Fibroblast of skin of scalp (primary cell): ENCODE results near the gene MMP26.
"Not testable (repeated sequence)": the region's sequence is repeated elsewhere in the genome, so short reads cannot be mapped to it uniquely, and the experiment has no call there.

ENCODE experiments used
- DNase-seq: peaks from one replicate; pipeline ENCODE4 v3.0.0-alpha.2; 2013

Gene MMP26

GRCh38 chr11:4722616-4723534 is 18.3 kb downstream of the MMP26 start:
- not testable (repeated sequence) for DNase-seq

GRCh38 chr11:4727171-4727570 is 22.6 kb downstream of the MMP26 start:
- DNase-seq, result no peak

- no peak for DNase-seq
Observed at GRCh38 chr11:4740735-4741134, 36.2 kb downstream of the MMP26 start.

GRCh38 chr11:4748438-4748837 is 43.9 kb downstream of the MMP26 start:
- DNase-seq, result no peak

- DNase-seq, result no peak
Observed at GRCh38 chr11:4751201-4751600, 46.6 kb downstream of the MMP26 start.
